GM18870 (cell line): ENCODE results near the gene USP51.
A peak's percentile ranks its signal among the peaks of the same experiment; 100 is the strongest.
"Not testable (repeated sequence)": the region's sequence is repeated elsewhere in the genome, so short reads cannot be mapped to it uniquely, and the experiment has no call there.

Source experiments
- ATAC-seq: cut with Tn5 transposase; IDR thresholded peaks from one replicate; pipeline ENCODE4 v1.9.1; 2021; ENCODE audit warnings: moderate library complexity; ENCODE audit not compliant: unreplicated experiment

The USP51 gene

GRCh38 chrX:55489314-55490009 is at the start of gene USP51:
Gene USP51 (minus strand): TSS chrX:55489848. CDS start chrX:55488939, 909 bp downstream.
- ATAC-seq = peak; percentile 41

- no peak for ATAC-seq
Measured at GRCh38 chrX:55524487-55524886, 34.8 kb upstream of the USP51 start.

GRCh38 chrX:55523356-55523755 is 33.7 kb upstream of the USP51 start:
- no peak for ATAC-seq

GRCh38 chrX:55522596-55523276 is 33.1 kb upstream of the USP51 start:
- no peak for ATAC-seq

DNA sequence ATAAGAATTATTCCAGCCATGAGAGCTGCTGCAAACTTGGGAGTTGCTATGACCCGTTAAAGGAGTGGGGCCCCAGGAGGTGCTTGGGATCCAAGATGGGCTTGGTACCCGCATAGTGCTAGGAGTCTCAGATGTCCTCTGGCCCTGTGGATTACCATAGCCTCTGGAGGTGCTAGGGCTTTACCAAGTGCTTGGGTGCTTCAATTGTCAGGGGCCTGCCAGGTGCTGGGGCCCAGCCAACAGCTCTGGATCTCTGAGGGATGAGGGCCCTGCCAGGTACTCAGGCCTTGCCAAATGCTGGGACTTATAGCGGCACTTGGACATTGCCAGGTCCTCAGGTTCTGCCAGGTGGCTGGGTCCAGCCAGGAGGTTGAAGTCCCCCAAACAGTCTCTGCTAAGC is 32.0 kb upstream of the USP51 start:
- ATAC-seq = no peak

- not testable (repeated sequence) for ATAC-seq
Measured at GRCh38 chrX:55516794-55517481, 27.3 kb upstream of the USP51 start.

- not testable (repeated sequence) for ATAC-seq
Measured at GRCh38 chrX:55513045-55513737, 23.5 kb upstream of the USP51 start.

GRCh38 chrX:55508410-55509152 is 18.9 kb upstream of the USP51 start:
- not testable (repeated sequence) for ATAC-seq

GRCh38 chrX:55507699-55508098 is 18.1 kb upstream of the USP51 start:
- not testable (repeated sequence) for ATAC-seq

- ATAC-seq = not testable (repeated sequence)
Measured at GRCh38 chrX:55507010-55507409, 17.4 kb upstream of the USP51 start.

- no peak for ATAC-seq
Measured at GRCh38 chrX:55490974-55491373, 1.3 kb upstream of the USP51 start.

GRCh38 chrX:55490121-55490520 is 473 bp upstream of the USP51 start:
- no peak for ATAC-seq

DNA sequence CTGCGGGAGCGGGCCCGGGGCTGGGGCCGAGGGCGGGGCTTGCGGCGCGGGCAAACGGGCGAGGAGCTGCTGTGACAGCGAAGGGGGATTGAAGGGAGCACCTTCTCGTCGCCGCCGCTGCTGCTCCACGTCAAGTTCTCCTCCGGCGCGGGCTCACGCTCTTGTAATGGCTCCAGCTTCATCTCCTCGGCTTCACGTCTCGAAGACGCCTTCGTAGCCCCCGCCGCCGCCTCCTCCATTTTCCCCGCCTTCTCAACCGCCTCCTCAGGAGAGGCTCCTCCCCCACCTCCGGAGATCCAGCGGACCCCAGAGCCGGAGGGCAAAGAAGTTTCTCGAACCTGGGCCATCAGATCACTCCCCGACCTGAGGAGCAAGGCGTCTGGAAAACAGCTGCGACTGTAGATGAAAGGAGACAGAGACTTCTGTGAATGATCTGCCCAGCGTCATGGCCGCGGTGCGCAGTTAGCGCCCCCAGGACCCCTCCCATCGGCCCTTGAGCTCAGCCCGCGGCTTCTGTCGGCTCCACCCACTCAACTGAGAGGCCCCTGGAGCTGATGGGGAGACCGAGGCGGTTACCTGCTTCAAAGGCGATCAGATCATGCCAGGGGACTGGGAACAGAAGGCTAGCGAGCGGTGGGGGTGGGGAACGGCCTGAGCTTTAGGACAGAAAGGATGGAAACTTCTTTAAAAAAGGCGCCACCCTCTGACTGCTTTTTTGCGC is 895 bp downstream of the USP51 start:
- peak; percentile 51 for ATAC-seq

DNA sequence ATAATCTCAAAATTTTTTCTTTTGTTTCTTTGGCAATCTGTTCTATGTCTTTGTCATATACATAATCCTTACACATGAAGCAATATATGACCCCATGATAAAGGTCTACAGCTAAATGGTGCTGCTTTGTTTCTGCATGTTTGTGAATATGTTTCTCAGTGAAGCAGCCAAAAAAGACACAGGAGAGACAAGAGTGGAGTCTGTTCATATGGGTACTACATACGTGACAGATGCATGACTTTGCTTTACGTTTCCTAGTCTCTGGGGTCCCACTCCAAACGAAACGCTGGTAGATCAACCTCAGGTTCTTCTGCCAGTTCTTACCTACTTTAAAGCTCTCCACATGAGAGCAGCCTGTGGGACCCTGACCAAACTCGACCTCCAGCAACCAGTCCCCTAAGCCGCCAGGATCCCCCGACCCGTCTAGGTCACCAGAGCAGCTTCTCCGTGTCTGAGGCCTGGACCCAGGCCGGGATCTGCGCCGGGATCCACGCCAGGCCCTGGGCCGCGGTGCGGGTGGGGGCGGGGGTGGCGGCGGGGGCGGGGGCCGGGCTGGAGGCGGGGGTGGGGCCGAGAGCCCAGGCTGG is 1.5 kb downstream of the USP51 start:
- ATAC-seq = no peak

- no peak for ATAC-seq
Measured at GRCh38 chrX:55487143-55487542, 2.5 kb downstream of the USP51 start.

DNA sequence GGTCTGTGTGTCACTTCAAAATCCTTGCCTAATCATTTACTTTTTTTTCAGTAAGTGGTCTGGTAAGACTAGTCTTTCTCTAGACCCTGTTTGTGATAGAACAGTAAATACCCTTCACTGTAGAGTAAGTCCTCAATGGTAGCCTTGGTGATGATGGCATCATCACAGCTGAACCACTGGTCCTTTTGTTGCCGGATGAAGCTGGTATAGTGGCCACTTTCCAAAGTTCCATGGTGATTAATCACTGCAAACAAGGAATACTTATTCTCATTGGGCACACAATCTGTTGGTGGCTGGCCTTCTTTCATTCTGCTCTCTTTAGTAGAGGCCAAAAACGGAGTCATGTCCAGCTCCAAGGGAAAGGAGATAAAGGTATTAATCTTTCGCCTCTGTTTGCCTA is 2.9 kb downstream of the USP51 start:
- ATAC-seq = no peak

- no peak for ATAC-seq
Measured at GRCh38 chrX:55484948-55485347, 4.7 kb downstream of the USP51 start.

DNA sequence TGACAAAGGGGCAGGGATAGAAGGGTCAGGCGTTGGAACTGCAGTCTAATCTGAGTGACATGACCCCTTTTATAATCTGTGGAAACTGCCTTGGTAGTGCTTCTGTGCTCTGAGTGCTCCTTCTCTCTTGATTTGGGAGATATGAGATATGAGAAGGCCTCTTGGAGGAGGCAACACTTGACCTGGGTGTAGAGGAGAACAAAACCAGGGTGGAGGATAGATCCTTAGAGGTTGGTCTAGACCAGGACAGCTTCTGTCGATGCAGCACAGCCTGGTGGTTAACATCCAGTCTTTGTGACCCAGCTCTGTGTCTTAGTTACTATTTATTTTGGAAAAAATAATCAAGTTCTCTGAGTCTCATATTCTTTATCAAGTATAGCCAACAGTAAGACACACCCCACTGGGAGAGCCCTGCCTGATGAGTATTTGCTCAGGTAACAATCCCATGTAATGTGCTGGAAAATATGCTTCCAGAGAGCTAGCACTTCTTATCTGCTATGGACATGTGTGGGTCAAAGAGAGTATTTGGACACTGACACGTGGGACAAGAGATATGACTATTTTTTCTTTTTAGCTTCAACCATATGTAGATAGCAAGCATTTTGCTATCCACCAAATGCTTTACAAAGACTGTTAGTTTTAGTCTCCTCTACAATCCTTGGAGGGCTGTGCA is 9.1 kb downstream of the USP51 start:
- no peak for ATAC-seq

GRCh38 chrX:55479956-55480355 is 9.7 kb downstream of the USP51 start:
- not testable (repeated sequence) for ATAC-seq
